Measurements from ENCODE around the gene LARGE1.

Gene LARGE1

DNA sequence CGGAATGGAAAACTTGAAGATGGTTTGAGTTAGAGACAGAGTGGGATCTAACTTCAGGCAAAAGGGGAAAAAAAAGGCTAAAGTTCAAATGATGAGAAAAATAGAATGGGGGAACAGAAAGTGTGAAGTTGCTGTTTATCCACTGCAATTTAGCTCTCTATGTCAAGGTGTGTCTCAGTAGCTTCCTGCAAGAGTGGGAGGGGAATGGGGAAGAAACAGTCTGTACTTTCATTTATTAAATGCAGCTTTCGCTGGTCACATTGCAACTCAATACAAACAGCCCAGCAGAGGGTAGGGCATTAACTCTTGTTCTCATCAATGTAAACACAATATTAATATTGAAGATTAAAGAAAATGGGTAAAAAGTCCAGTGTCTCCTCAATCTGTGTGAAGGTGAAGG is 647.4 kb downstream of the LARGE1 start:
- H3K9ac ChIP-seq (ENCODE audit: low read length), result no peak overlapping the region
- H3K79me1 ChIP-seq (ENCODE audit: low read length), result no peaks in the 10 kb centered on the region
- whole genome bisulfite sequencing (ENCODE audit: extremely low coverage, insufficient coverage, low lambda C conversion rate), result no CpG with 5 or more reads among the region's 2 CpGs
- no peaks in the 10 kb centered on the region for H3K27me3 ChIP-seq (ENCODE audit: insufficient read depth, low read length, poor library complexity)
- no peak overlapping the region for H3K27ac ChIP-seq (ENCODE audit: low read depth, low read length)
- H3K4ac ChIP-seq (ENCODE audit: low read depth, low read length), result no peak overlapping the region
- H4K8ac ChIP-seq (ENCODE audit: low read depth, low read length), result no peak overlapping the region
- H3K79me2 ChIP-seq (ENCODE audit: control insufficient read depth, insufficient read depth, low read length), result no peaks in the 10 kb centered on the region
- H2AK5ac ChIP-seq (ENCODE audit: low read length), result no peak overlapping the region
- no peak overlapping the region for H3K23ac ChIP-seq (ENCODE audit: low read length)
- no peak overlapping the region for H3K18ac ChIP-seq (ENCODE audit: low read length)
- no peak overlapping the region for H2BK15ac ChIP-seq (replicated peaks; ENCODE audit: low read depth)
- no peaks in the 10 kb centered on the region for H3K4me1 ChIP-seq (ENCODE audit: control insufficient read depth, low read depth, low read length)
- H2BK120ac ChIP-seq (ENCODE audit: low read depth, low read length), result no peak overlapping the region
- DNase-seq, result no peak
- no peak overlapping the region for H3K4me2 ChIP-seq (ENCODE audit: low read length)
- H3K4me3 ChIP-seq (ENCODE audit: low read length), result no peak overlapping the region
- H3K36me3 ChIP-seq (ENCODE audit: control insufficient read depth, insufficient read depth, low read length), result no peaks in the 10 kb centered on the region
- H2BK5ac ChIP-seq (ENCODE audit: low read length), result no peak overlapping the region
- H3K56ac ChIP-seq (ENCODE audit: low read length), result no peak overlapping the region
- no peak overlapping the region for H4K5ac ChIP-seq (ENCODE audit: low read length)

DNA sequence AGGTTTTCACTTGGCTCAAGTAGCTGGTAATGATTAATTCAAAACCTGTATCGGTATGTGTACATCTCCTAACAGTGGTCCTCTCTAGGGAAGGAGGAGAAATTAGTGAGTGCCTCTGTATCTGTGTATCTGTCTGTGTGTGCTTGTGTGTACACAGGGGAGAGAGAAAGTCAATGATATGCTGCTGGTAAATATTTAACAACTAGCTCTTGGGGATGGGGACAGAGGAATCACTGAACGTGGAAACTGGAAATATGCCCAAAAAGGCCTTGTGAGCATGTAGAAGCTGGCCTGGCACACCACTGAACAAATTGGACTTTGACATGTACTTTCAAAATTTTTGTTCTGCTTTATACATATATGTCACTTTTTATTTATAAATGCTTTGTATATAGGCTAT is 648.1 kb downstream of the LARGE1 start:
- no peak overlapping the region for H3K9ac ChIP-seq (ENCODE audit: low read length)
- H3K18ac ChIP-seq (ENCODE audit: low read length), result no peak overlapping the region
- no peak for DNase-seq
- no peak overlapping the region for H3K23ac ChIP-seq (ENCODE audit: low read length)
- no peaks in the 10 kb centered on the region for H3K36me3 ChIP-seq (ENCODE audit: control insufficient read depth, insufficient read depth, low read length)
- no peak overlapping the region for H3K56ac ChIP-seq (ENCODE audit: low read length)
- H2BK5ac ChIP-seq (ENCODE audit: low read length), result no peak overlapping the region
- no peak overlapping the region for H4K5ac ChIP-seq (ENCODE audit: low read length)
- no peaks in the 10 kb centered on the region for H3K79me2 ChIP-seq (ENCODE audit: control insufficient read depth, insufficient read depth, low read length)
- no peak overlapping the region for H2BK120ac ChIP-seq (ENCODE audit: low read depth, low read length)
- no peak overlapping the region for H3K27ac ChIP-seq (ENCODE audit: low read depth, low read length)
- WGBS (ENCODE audit: extremely low coverage, insufficient coverage, low lambda C conversion rate), result no CpG with 5 or more reads among the region's 2 CpGs
- no peaks in the 10 kb centered on the region for H3K27me3 ChIP-seq (ENCODE audit: insufficient read depth, low read length, poor library complexity)
- H2AK5ac ChIP-seq (ENCODE audit: low read length), result no peak overlapping the region
- H3K4ac ChIP-seq (ENCODE audit: low read depth, low read length), result no peak overlapping the region
- no peak overlapping the region for H2BK15ac ChIP-seq (replicated peaks; ENCODE audit: low read depth)
- H4K8ac ChIP-seq (ENCODE audit: low read depth, low read length), result no peak overlapping the region
- no peak overlapping the region for H3K4me2 ChIP-seq (ENCODE audit: low read length)
- H3K4me3 ChIP-seq (ENCODE audit: low read length), result no peak overlapping the region
- no peaks in the 10 kb centered on the region for H3K79me1 ChIP-seq (ENCODE audit: low read length)
- H3K4me1 ChIP-seq (ENCODE audit: control insufficient read depth, low read depth, low read length), result no peaks in the 10 kb centered on the region

DNA sequence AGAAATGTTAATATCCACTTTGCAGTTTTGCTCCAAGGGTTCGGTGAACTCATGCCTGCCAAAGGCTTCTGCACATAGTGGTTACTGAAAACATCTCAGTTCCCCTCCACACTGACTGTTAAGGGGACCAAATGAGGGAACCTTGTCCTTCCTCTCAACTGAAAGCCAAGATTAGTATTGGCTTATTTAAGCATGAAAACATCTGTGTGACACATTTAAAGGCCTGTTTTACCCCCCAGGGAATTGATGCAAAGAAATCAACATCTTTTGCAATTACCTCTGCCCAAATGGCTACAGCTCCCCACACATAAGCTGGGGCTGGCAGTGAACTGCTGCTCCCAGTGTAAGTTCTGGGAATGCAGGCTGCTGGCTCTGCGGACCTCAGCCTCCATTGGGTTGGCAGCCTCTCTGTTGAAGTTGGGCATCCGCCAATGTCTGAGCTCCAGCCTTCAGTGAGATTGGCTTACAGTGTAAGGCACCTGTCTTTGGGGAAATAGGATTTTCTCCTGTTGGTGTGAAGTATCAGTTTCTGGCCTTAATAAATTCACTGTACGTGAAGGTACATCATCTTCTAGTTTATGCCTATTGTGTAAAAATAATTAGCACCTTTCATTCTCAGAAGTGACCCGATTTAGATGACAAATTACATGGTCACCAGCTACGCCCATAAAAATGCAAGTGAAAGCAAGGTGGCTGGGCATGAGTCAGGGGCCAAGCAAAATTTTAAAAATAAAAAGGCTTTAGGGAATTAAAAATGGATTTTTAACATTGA is 648.7 kb downstream of the LARGE1 start:
- Histone ChIP-seq H3K4me3 (ENCODE audit: low read length) (no peak overlapping the region), H3K4me1 (ENCODE audit: control insufficient read depth, low read depth, low read length) (no peaks in the 10 kb centered on the region), H3K9ac (ENCODE audit: low read length) (no peak overlapping the region), H2AK5ac (ENCODE audit: low read length) (no peak overlapping the region), H3K27ac (ENCODE audit: low read depth, low read length) (no peak overlapping the region), H3K4me2 (ENCODE audit: low read length) (no peak overlapping the region), H4K8ac (ENCODE audit: low read depth, low read length) (no peak overlapping the region), H3K79me2 (ENCODE audit: control insufficient read depth, insufficient read depth, low read length) (no peaks in the 10 kb centered on the region), H3K27me3 (ENCODE audit: insufficient read depth, low read length, poor library complexity) (no peaks in the 10 kb centered on the region), H3K23ac (ENCODE audit: low read length) (no peak overlapping the region), H2BK5ac (ENCODE audit: low read length) (no peak overlapping the region), H4K5ac (ENCODE audit: low read length) (no peak overlapping the region), H2BK120ac (ENCODE audit: low read depth, low read length) (no peak overlapping the region), H3K4ac (ENCODE audit: low read depth, low read length) (no peak overlapping the region), H3K18ac (ENCODE audit: low read length) (no peak overlapping the region), H3K79me1 (ENCODE audit: low read length) (no peaks in the 10 kb centered on the region), H3K36me3 (ENCODE audit: control insufficient read depth, insufficient read depth, low read length) (no peaks in the 10 kb centered on the region), H2BK15ac (replicated peaks; ENCODE audit: low read depth) (no peak overlapping the region), H3K56ac (ENCODE audit: low read length) (no peak overlapping the region)
- DNase-seq, result no peak
- no CpG with 5 or more reads among the region's 6 CpGs for WGBS (ENCODE audit: extremely low coverage, insufficient coverage, low lambda C conversion rate)

DNA sequence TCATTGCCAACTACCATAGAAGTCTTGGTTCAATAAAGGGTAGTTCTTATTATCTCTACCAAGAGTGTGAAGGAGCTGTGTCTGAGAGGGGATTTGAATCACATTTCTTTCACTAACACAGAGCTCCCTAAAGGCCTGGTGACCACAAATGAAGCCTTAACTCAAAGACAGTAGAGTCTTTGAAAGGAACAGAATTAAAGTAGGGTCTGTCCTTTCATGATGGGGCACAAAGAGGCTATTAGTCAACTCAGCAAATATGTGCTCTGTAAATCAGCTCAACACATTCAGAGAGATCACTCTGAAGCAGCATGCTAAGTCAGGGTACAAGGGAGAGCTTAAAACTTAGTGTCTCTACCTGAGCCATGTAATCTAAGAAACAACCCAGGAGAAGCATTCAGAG is 649.7 kb downstream of the LARGE1 start:
- no peak overlapping the region for H2BK120ac ChIP-seq (ENCODE audit: low read depth, low read length)
- no peak overlapping the region for H2AK5ac ChIP-seq (ENCODE audit: low read length)
- no peak overlapping the region for H3K23ac ChIP-seq (ENCODE audit: low read length)
- no peaks in the 10 kb centered on the region for H3K4me1 ChIP-seq (ENCODE audit: control insufficient read depth, low read depth, low read length)
- H3K27ac ChIP-seq (ENCODE audit: low read depth, low read length), result no peak overlapping the region
- no peaks in the 10 kb centered on the region for H3K36me3 ChIP-seq (ENCODE audit: control insufficient read depth, insufficient read depth, low read length)
- H3K79me2 ChIP-seq (ENCODE audit: control insufficient read depth, insufficient read depth, low read length), result no peaks in the 10 kb centered on the region
- no peak overlapping the region for H3K18ac ChIP-seq (ENCODE audit: low read length)
- H4K5ac ChIP-seq (ENCODE audit: low read length), result no peak overlapping the region
- H4K8ac ChIP-seq (ENCODE audit: low read depth, low read length), result no peak overlapping the region
- no peak overlapping the region for H2BK15ac ChIP-seq (replicated peaks; ENCODE audit: low read depth)
- H3K4me2 ChIP-seq (ENCODE audit: low read length), result no peak overlapping the region
- no peak overlapping the region for H2BK5ac ChIP-seq (ENCODE audit: low read length)
- no peak overlapping the region for H3K56ac ChIP-seq (ENCODE audit: low read length)
- DNase-seq, result no peak
- no peak overlapping the region for H3K4ac ChIP-seq (ENCODE audit: low read depth, low read length)
- H3K27me3 ChIP-seq (ENCODE audit: insufficient read depth, low read length, poor library complexity), result no peaks in the 10 kb centered on the region
- H3K4me3 ChIP-seq (ENCODE audit: low read length), result no peak overlapping the region
- no peaks in the 10 kb centered on the region for H3K79me1 ChIP-seq (ENCODE audit: low read length)
- H3K9ac ChIP-seq (ENCODE audit: low read length), result no peak overlapping the region

DNA sequence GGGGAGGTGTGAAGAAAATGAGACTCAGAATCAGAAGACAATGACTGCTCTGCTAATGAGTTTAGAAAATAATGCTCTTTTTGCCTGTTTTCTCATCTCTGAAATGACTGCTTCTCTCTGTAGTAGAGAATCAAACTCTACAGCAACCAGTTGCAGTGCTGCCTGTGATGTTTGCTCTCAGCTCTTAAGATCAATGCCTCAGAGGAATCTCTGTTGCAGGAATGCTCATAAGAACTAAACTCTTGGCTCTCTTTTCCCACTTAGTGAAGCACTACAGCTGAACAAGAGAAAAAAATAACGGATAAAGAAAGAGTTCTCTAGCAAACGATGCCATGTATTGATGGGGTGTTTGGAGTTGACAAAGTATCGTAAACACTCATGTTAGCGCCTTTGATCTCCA is 658.6 kb downstream of the LARGE1 start:
- H3K36me3 ChIP-seq (ENCODE audit: control insufficient read depth, insufficient read depth, low read length), result no peaks in the 10 kb centered on the region
- no peak overlapping the region for H4K8ac ChIP-seq (ENCODE audit: low read depth, low read length)
- H3K56ac ChIP-seq (ENCODE audit: low read length), result no peak overlapping the region
- no peaks in the 10 kb centered on the region for H3K4me1 ChIP-seq (ENCODE audit: control insufficient read depth, low read depth, low read length)
- H2AK5ac ChIP-seq (ENCODE audit: low read length), result no peak overlapping the region
- H3K4me3 ChIP-seq (ENCODE audit: low read length), result no peak overlapping the region
- no peak overlapping the region for H3K18ac ChIP-seq (ENCODE audit: low read length)
- no peak overlapping the region for H3K27ac ChIP-seq (ENCODE audit: low read depth, low read length)
- no peak overlapping the region for H3K4me2 ChIP-seq (ENCODE audit: low read length)
- no peak overlapping the region for H3K4ac ChIP-seq (ENCODE audit: low read depth, low read length)
- H2BK120ac ChIP-seq (ENCODE audit: low read depth, low read length), result no peak overlapping the region
- H3K27me3 ChIP-seq (ENCODE audit: insufficient read depth, low read length, poor library complexity), result no peaks in the 10 kb centered on the region
- no peaks in the 10 kb centered on the region for H3K79me1 ChIP-seq (ENCODE audit: low read length)
- no CpG with 5 or more reads among the region's 4 CpGs for WGBS (ENCODE audit: extremely low coverage, insufficient coverage, low lambda C conversion rate)
- no peaks in the 10 kb centered on the region for H3K79me2 ChIP-seq (ENCODE audit: control insufficient read depth, insufficient read depth, low read length)
- H2BK15ac ChIP-seq (replicated peaks; ENCODE audit: low read depth), result no peak overlapping the region
- no peak for DNase-seq
- H2BK5ac ChIP-seq (ENCODE audit: low read length), result no peak overlapping the region
- no peak overlapping the region for H4K5ac ChIP-seq (ENCODE audit: low read length)
- no peak overlapping the region for H3K9ac ChIP-seq (ENCODE audit: low read length)
- H3K23ac ChIP-seq (ENCODE audit: low read length), result no peak overlapping the region

DNA sequence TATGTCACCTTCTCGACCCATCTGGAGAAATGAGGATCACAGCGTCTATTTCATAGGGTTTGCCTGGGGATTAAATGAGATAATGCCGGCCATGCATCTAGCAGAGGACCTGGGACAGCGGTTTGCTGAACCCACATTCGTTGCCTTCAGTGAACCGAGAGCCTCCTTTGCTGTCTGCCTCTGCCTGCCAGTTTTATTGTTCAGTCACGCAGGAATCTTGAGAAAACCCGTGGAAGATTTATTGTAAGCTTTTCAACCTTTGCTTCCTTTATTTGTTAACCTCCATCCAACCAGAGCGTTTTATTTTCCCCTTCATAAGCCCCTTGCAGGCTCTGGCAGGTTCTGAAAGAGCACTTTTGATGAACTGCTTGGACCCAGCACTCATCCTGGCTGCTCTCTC is 659.8 kb downstream of the LARGE1 start:
- no peak overlapping the region for H3K9ac ChIP-seq (ENCODE audit: low read length)
- WGBS (ENCODE audit: extremely low coverage, insufficient coverage, low lambda C conversion rate), result no CpG with 5 or more reads among the region's 9 CpGs
- DNase-seq, result no peak

More for the DNA sequence above, 659.8 kb downstream of the LARGE1 start:
- Histone ChIP-seq H2BK120ac (ENCODE audit: low read depth, low read length) (no peak overlapping the region), H3K4me3 (ENCODE audit: low read length) (no peak overlapping the region), H3K27ac (ENCODE audit: low read depth, low read length) (no peak overlapping the region), H3K79me2 (ENCODE audit: control insufficient read depth, insufficient read depth, low read length) (no peaks in the 10 kb centered on the region), H3K18ac (ENCODE audit: low read length) (no peak overlapping the region), H3K4me2 (ENCODE audit: low read length) (no peak overlapping the region), H3K36me3 (ENCODE audit: control insufficient read depth, insufficient read depth, low read length) (no peaks in the 10 kb centered on the region), H4K8ac (ENCODE audit: low read depth, low read length) (no peak overlapping the region), H2BK15ac (replicated peaks; ENCODE audit: low read depth) (no peak overlapping the region), H2AK5ac (ENCODE audit: low read length) (no peak overlapping the region), H3K27me3 (ENCODE audit: insufficient read depth, low read length, poor library complexity) (no peaks in the 10 kb centered on the region), H3K23ac (ENCODE audit: low read length) (no peak overlapping the region), H3K79me1 (ENCODE audit: low read length) (no peaks in the 10 kb centered on the region), H4K5ac (ENCODE audit: low read length) (no peak overlapping the region), H3K56ac (ENCODE audit: low read length) (no peak overlapping the region), H3K4ac (ENCODE audit: low read depth, low read length) (no peak overlapping the region), H2BK5ac (ENCODE audit: low read length) (no peak overlapping the region), H3K4me1 (ENCODE audit: control insufficient read depth, low read depth, low read length) (no peaks in the 10 kb centered on the region)
